Neural cell (in vitro differentiated cells): ENCODE results near the gene OPN1SW.

Source experiments
- CTCF ChIP-seq: fragments of 450-650 bp; IDR thresholded peaks from 2 replicates; pipeline ENCODE4 v1.5.1; 2014; ENCODE audit warnings: antibody characterized with exemption, mild to moderate bottlenecking, moderate library complexity; ENCODE audit not compliant: poor library complexity, severe bottlenecking
- EP300 ChIP-seq: fragments of 450-650 bp; conservative IDR thresholded peaks from 2 replicates; pipeline ENCODE4 v1.6.1; 2014; ENCODE audit warnings: antibody characterized with exemption, mild to moderate bottlenecking, moderate library complexity; ENCODE audit not compliant: poor library complexity, severe bottlenecking
- EZH2 ChIP-seq: fragments of 200-600, 300-800 bp; shearing (Covaris generic), sonication (generic); IDR thresholded peaks from 2 replicates; pipeline ENCODE4 v1.6.1; 2014; ENCODE audit warnings: antibody characterized with exemption, low read length, borderline replicate concordance, mild to moderate bottlenecking; ENCODE audit not compliant: insufficient read depth, poor library complexity, severe bottlenecking
- POLR2AphosphoS5 ChIP-seq: IDR thresholded peaks from 2 replicates; pipeline ENCODE4 v1.6.1; 2012

- no peak for TF ChIP-seq EZH2
- peak; percentile 56 for TF ChIP-seq POLR2AphosphoS5
- no peak for TF ChIP-seq CTCF
- TF ChIP-seq EP300: peak; percentile 78
Measured at GRCh38 chr7:128726059-128726736, 49.4 kb downstream of the OPN1SW start.
